MCF 10A (cell line): ENCODE data around the gene MRPS27. TPM values are rescaled to one million over a fixed set of nuclear protein-coding genes. Genes with fewer than 3 reads are reported as not detected.

Experiments
- BruUV-seq: library from RNA; stranded (reverse); fragments of 400-500 nt; replicated peaks from 2 replicates; lab custom pipeline; 2021; lab: Mats Ljungman, UMichigan
- CTCF ChIA-PET: fragments of 300-600 bp; sonication (Branson Sonifier 250); formaldehyde crosslinking; extraction: SDS; loops from one replicate; lab custom pipeline; 2021; ENCODE audit warnings: antibody characterized with exemption, inconsistent platforms; lab: Yijun Ruan, JAX
- POLR2A ChIA-PET: fragments of 300-600, 350-650 bp; sonication (Branson Sonifier 250); formaldehyde crosslinking; extraction: SDS; loops from one replicate; lab custom pipeline; 2020; ENCODE audit warnings: antibody characterized with exemption, inconsistent platforms; lab: Yijun Ruan, JAX
- DNase-seq: peaks from one replicate; pipeline ENCODE4 v3.0.0-alpha.2; 2018; ENCODE audit not compliant: unreplicated experiment
- H3K27ac Mint-ChIP-seq: one replicate; pipeline ENCODE4 v1.8.0; 2022; ENCODE audit warnings: mild to moderate bottlenecking, low read depth, mixed read lengths; ENCODE audit not compliant: unreplicated experiment
- H3K27me3 Mint-ChIP-seq: one replicate; pipeline ENCODE4 v1.8.0; 2022; ENCODE audit warnings: mixed read lengths; ENCODE audit not compliant: insufficient read depth, unreplicated experiment
- H3K36me3 Mint-ChIP-seq: one replicate; pipeline ENCODE4 v1.8.0; 2022; ENCODE audit warnings: mild to moderate bottlenecking, moderate library complexity, mixed read lengths; ENCODE audit not compliant: insufficient read depth, unreplicated experiment
- H3K4me1 Mint-ChIP-seq: one replicate; pipeline ENCODE4 v1.8.0; 2022; ENCODE audit warnings: mixed read lengths; ENCODE audit not compliant: insufficient read depth, unreplicated experiment
- H3K4me3 Mint-ChIP-seq: one replicate; pipeline ENCODE4 v1.8.0; 2022; ENCODE audit warnings: mild to moderate bottlenecking, moderate library complexity, mixed read lengths; ENCODE audit not compliant: unreplicated experiment
- H3K9me3 Mint-ChIP-seq: one replicate; pipeline ENCODE4 v1.8.0; 2022; ENCODE audit warnings: mixed read lengths; ENCODE audit not compliant: unreplicated experiment
- CTCF ChIP-seq: fragments of 200-600 bp; IDR thresholded peaks from one replicate; pipeline ENCODE4 v1.8.0; 2022; ENCODE audit warnings: antibody characterized with exemption, mild to moderate bottlenecking; ENCODE audit not compliant: unreplicated experiment
- intact Hi-C: fragments of 100-400 bp; cut with micrococcal nuclease; formaldehyde crosslinking; loops from 2 replicates; pipeline ENCODE4 v1.14.1; 2022
- microRNA-seq: library from miRNA; unstranded; fragments of <30 nt; microRNA quantifications from one replicate; pipeline ENCODE4 v1.2.0, GENCODE V29; 2022
- total RNA-seq: library from RNA; stranded (reverse); gene quantifications from 2 replicates; pipeline ENCODE4 v1.2.3, GENCODE V29; 2022

The MRPS27 gene
- total RNA-seq, 1 experiment from 2014 or later: 68.5 TPM

GRCh38 chr5:72170101-72170500 lies 149.9 kb downstream of the MRPS27 start:
- no peak for DNase-seq
- ChIA-PET POLR2A (interaction anchor here (0.6 to 0.7 kb wide), 2 partner anchors 97 to 848 kb away, joined by 3 read pairs; no protein-coding TSS in a partner anchor), CTCF (no interaction called here)
- no peak for TF ChIP-seq CTCF
- no peak overlapping the region for H3K27ac Mint-ChIP-seq
- BruUV-seq: no TSS peak
- H3K36me3 Mint-ChIP-seq: no peaks in the 10 kb centered on the region
- H3K27me3 Mint-ChIP-seq: no peaks in the 10 kb centered on the region
- H3K9me3 Mint-ChIP-seq: no peaks in the 10 kb centered on the region
- intact Hi-C loops: no loop called here
- H3K4me1 Mint-ChIP-seq: peaks cover 12% of the 10 kb centered on the region
- no peak overlapping the region for H3K4me3 Mint-ChIP-seq

Small RNAs within 50 kb of the gene (microRNA-seq; reads per million reads assigned to microRNA genes)
- gene MIR4803: not detected

Other genes starting within 250 kb of the MRPS27 start
- gene MAP1B, start 212.8 kb downstream of the MRPS27 start, total RNA-seq: 43.8 and 56.0 TPM in 2 replicates
- 20.3 and 20.6 TPM in 2 replicates for gene PTCD2, start 133 bp upstream of the MRPS27 start, total RNA-seq
- not detected in 2 replicates for gene ZNF366, start 187.2 kb upstream of the MRPS27 start, total RNA-seq